Ramos (cell line): Measurements from ENCODE around the gene METTL16.
"Not testable (repeated sequence)": the region's sequence is repeated elsewhere in the genome, so short reads cannot be mapped to it uniquely, and the experiment has no call there.

ENCODE experiments used
- in situ Hi-C: fragments of 300-500 bp; cut with MboI; formaldehyde crosslinking; loops from one replicate; pipeline ENCODE4 v1.14.3; 2022; ENCODE audit warnings: low sequenced_read_pairs; ENCODE audit not compliant: unreplicated experiment

The METTL16 gene

GRCh38 chr17:2453325-2453724 lies 58.4 kb downstream of the METTL16 start:
- in situ Hi-C loops: no loop called here

GRCh38 chr17:2452216-2452750 lies 59.4 kb downstream of the METTL16 start:
- in situ Hi-C loops: no loop called here

- in situ Hi-C loops: no loop called here
Observed at GRCh38 chr17:2450016-2450650, 61.6 kb downstream of the METTL16 start.

- in situ Hi-C loops: no loop called here
Observed at GRCh38 chr17:2449486-2449885, 62.2 kb downstream of the METTL16 start.

GRCh38 chr17:2447479-2447878 lies 64.2 kb downstream of the METTL16 start:
- in situ Hi-C loops: not testable (repeated sequence)

GRCh38 chr17:2445638-2446037 lies 66.0 kb downstream of the METTL16 start:
- in situ Hi-C loops: no loop called here

GRCh38 chr17:2444382-2444781 lies 67.3 kb downstream of the METTL16 start:
- in situ Hi-C loops: no loop called here

GRCh38 chr17:2442166-2442565 lies 69.5 kb downstream of the METTL16 start:
- in situ Hi-C loops: no loop called here

- in situ Hi-C loops: no loop called here
Observed at GRCh38 chr17:2440930-2441329, 70.8 kb downstream of the METTL16 start.

- in situ Hi-C loops: not testable (repeated sequence)
Observed at GRCh38 chr17:2439997-2440396, 71.7 kb downstream of the METTL16 start.

GRCh38 chr17:2438823-2439222 lies 72.9 kb downstream of the METTL16 start:
- in situ Hi-C loops: no loop called here

GRCh38 chr17:2436316-2436905 lies 75.3 kb downstream of the METTL16 start:
- in situ Hi-C loops: no loop called here

GRCh38 chr17:2435862-2436261 lies 75.8 kb downstream of the METTL16 start:
- in situ Hi-C loops: no loop called here

GRCh38 chr17:2435181-2435741 lies 76.4 kb downstream of the METTL16 start:
- in situ Hi-C loops: no loop called here

- in situ Hi-C loops: no loop called here
Observed at GRCh38 chr17:2433696-2434095, 78.0 kb downstream of the METTL16 start.

- in situ Hi-C loops: no loop called here
Observed at GRCh38 chr17:2427910-2428309, 83.8 kb downstream of the METTL16 start.

GRCh38 chr17:2427215-2427614 lies 84.5 kb downstream of the METTL16 start:
- in situ Hi-C loops: no loop called here

GRCh38 chr17:2423271-2423670 lies 88.4 kb downstream of the METTL16 start:
- in situ Hi-C loops: no loop called here

- in situ Hi-C loops: no loop called here
Observed at GRCh38 chr17:2421315-2422147, 90.2 kb downstream of the METTL16 start.

GRCh38 chr17:2420176-2420575 lies 91.5 kb downstream of the METTL16 start:
- in situ Hi-C loops: no loop called here

GRCh38 chr17:2419486-2419885 lies 92.2 kb downstream of the METTL16 start:
- in situ Hi-C loops: no loop called here
